Lower lobe of right lung (tissue), 2 donors: Measurements from ENCODE around the gene ADAM15. TPM values are rescaled to one million over a fixed set of nuclear protein-coding genes. Genes with fewer than 3 reads are reported as not detected.

Source experiments
- ATAC-seq, 2 donors: fragments of 200-7000 bp; cut with Tn5 transposase; one replicate each; pipeline ENCODE4 v1.9.1; 2020 to 2022; ENCODE audit warnings: mild to moderate bottlenecking in 2 of 2, moderate library complexity in 2 of 2
- DNase-seq: peaks from one replicate; pipeline ENCODE4 v3.0.0-alpha.2; 2020
- H3K27ac ChIP-seq: fragments of 200-600 bp; one replicate; pipeline ENCODE4 v1.8.0; 2022
- H3K27me3 ChIP-seq: fragments of 200-600 bp; one replicate; pipeline ENCODE4 v1.8.0; 2022; ENCODE audit warnings: low read depth
- H3K36me3 ChIP-seq: fragments of 200-600 bp; one replicate; pipeline ENCODE4 v1.8.0; 2022; ENCODE audit warnings: mild to moderate bottlenecking
- H3K4me1 ChIP-seq: fragments of 200-600 bp; one replicate; pipeline ENCODE4 v1.8.0; 2022
- H3K4me3 ChIP-seq: fragments of 200-600 bp; one replicate; pipeline ENCODE4 v1.8.0; 2022; ENCODE audit warnings: mild to moderate bottlenecking
- H3K9me3 ChIP-seq: fragments of 200-600 bp; one replicate; pipeline ENCODE4 v1.8.0; 2022
- CTCF ChIP-seq: fragments of 200-600 bp; IDR thresholded peaks from one replicate; pipeline ENCODE4 v1.8.0; 2022; ENCODE audit warnings: antibody characterized with exemption, mild to moderate bottlenecking
- intact Hi-C: fragments of 100-400 bp; cut with DNase I; formaldehyde crosslinking; loops from one replicate; pipeline ENCODE4 v1.11.0; 2022
- long read RNA-seq: library from polyadenylated mRNA; unstranded; transcript quantifications from one replicate; pipeline ENCODE4 v2.0.0, GENCODE V29; 2021
- total RNA-seq: library from RNA; stranded (reverse); fragmentation: NEBNext Ultra II Directional; extraction: Animal tissue kit (Norgen Biotek cat#: 25700); gene quantifications from one replicate; pipeline ENCODE4 v1.2.1, GENCODE V29; 2021
- donor health status: DM: no; HTN: yes; CAD: no; lungs with severe emphysema.

The ADAM15 gene
- total RNA-seq, result 121 TPM
- long read RNA-seq, transcript ADAM15-213 (2 exons, 525 nt), result minor isoform, 5 of 130 reads
- long read RNA-seq, transcript ADAM15-201 (21 exons, 2,799 nt), result major isoform, 38 of 130 reads
- long read RNA-seq, transcript ADAM15-205 (20 exons, 2,732 nt), result minor isoform, 26 of 130 reads
- long read RNA-seq, partial matches to known transcripts, result 38 of 130 reads
- long read RNA-seq, other reads (novel, unspliced or antisense), result 17 of 130 reads

GRCh38 chr1:155050560-155051341 is at the start of gene ADAM15:
TSS of gene ADAM15 (plus strand) at chr1:155051316. CDS start at chr1:155051387, 71 bp downstream.
- H3K27ac ChIP-seq, result peak within 1 kb of the TSS; percentile 89
- H3K4me3 ChIP-seq, result peak within 1 kb of the TSS; percentile 67
- DNase-seq, result peak; percentile 92
- intact Hi-C loops, result no loop called here
- peaks cover 31% of the 10 kb centered on the region for H3K4me1 ChIP-seq
- TF ChIP-seq CTCF, result peak; percentile 98
- H3K27me3 ChIP-seq, result no peaks in the 10 kb centered on the region
- H3K36me3 ChIP-seq, result peaks cover 26% of the 10 kb centered on the region
- peak; percentile 93 for ATAC-seq
- H3K9me3 ChIP-seq, result no peaks in the 10 kb centered on the region

GRCh38 chr1:155001425-155001674 is 49.8 kb upstream of the ADAM15 start:
- no peak for TF ChIP-seq CTCF
- H3K4me1 ChIP-seq, result peaks cover 49% of the 10 kb centered on the region
- peak overlapping the region; percentile 97 for H3K4me3 ChIP-seq
- H3K27me3 ChIP-seq, result no peaks in the 10 kb centered on the region
- intact Hi-C loops, result no loop called here
- H3K27ac ChIP-seq, result peak overlapping the region; percentile 86
- H3K9me3 ChIP-seq, result no peaks in the 10 kb centered on the region
- ATAC-seq (no peak), DNase-seq (no peak)
- no peaks in the 10 kb centered on the region for H3K36me3 ChIP-seq

GRCh38 chr1:155001675-155002463 is 49.2 kb upstream of the ADAM15 start:
- peaks cover 54% of the 10 kb centered on the region for H3K4me1 ChIP-seq
- ATAC-seq (peak; percentile 86 to 92), DNase-seq (peak; percentile 100)
- intact Hi-C loops, result no loop called here
- peak overlapping the region; percentile 97 for H3K4me3 ChIP-seq
- no peaks in the 10 kb centered on the region for H3K36me3 ChIP-seq
- no peaks in the 10 kb centered on the region for H3K27me3 ChIP-seq
- peak overlapping the region; percentile 86 for H3K27ac ChIP-seq
- H3K9me3 ChIP-seq, result no peaks in the 10 kb centered on the region
- TF ChIP-seq CTCF, result peak; percentile 41

- peaks cover 59% of the 10 kb centered on the region for H3K4me1 ChIP-seq
- DNase-seq (peak; percentile 80), ATAC-seq (peak; percentile 8 to 10)
- H3K27me3 ChIP-seq, result no peaks in the 10 kb centered on the region
- no peaks in the 10 kb centered on the region for H3K36me3 ChIP-seq
- peak within 1 kb of the TSS; percentile 91 for H3K27ac ChIP-seq
- TF ChIP-seq CTCF, result no peak
- no peaks in the 10 kb centered on the region for H3K9me3 ChIP-seq
- H3K4me3 ChIP-seq, result peak within 1 kb of the TSS; percentile 97
- intact Hi-C loops, result no loop called here
These were observed 48.5 kb upstream of the ADAM15 start, which contains the start of gene ZBTB7B for GRCh38 chr1:155002464-155003226. TSS of gene ZBTB7B (plus strand) at chr1:155002802. CDS start at chr1:155014661, 11,859 bp downstream.

- Histone ChIP-seq H3K4me1 (peaks cover 60% of the 10 kb centered on the region), H3K4me3 (peak overlapping the region; percentile 97), H3K36me3 (no peaks in the 10 kb centered on the region), H3K9me3 (no peaks in the 10 kb centered on the region), H3K27me3 (no peaks in the 10 kb centered on the region), H3K27ac (peak overlapping the region; percentile 91)
- ATAC-seq (no peak), DNase-seq (no peak)
- intact Hi-C loops, result no loop called here
- TF ChIP-seq CTCF, result no peak
These were observed 47.8 kb upstream of the ADAM15 start for GRCh38 chr1:155003227-155003765.
